Left cardiac atrium (tissue), 4 donors: ENCODE data around the gene XRCC6. TPM values are rescaled to one million over a fixed set of nuclear protein-coding genes. Genes with fewer than 3 reads are reported as not detected.
"Not testable (repeated sequence)": the region's sequence is repeated elsewhere in the genome, so short reads cannot be mapped to it uniquely, and the experiment has no call there.

Experiments
- ATAC-seq, 2 donors: fragments of 200-7000 bp; cut with Tn5 transposase; one replicate each; pipeline ENCODE4 v1.9.1; 2020; ENCODE audit warnings: mild to moderate bottlenecking in 2 of 2, moderate library complexity in 2 of 2
- DNase-seq: peaks from one replicate; pipeline ENCODE4 v3.0.0-alpha.2; 2020
- intact Hi-C, 2 donors: fragments of 100-400 bp; cut with DNase I; formaldehyde crosslinking; loops; one replicate each; pipeline versions ENCODE4 v1.14.1 to v1.15.1; 2022 to 2023
- total RNA-seq, 2 donors: library from RNA; stranded (reverse); fragmentation: NEBNext Ultra II Directional; extraction: Animal tissue kit (Norgen Biotek cat#: 25700); gene quantifications; one replicate each; pipeline ENCODE4 v1.2.1, GENCODE V29; 2021
- donor health status: DM: no; HTN: yes; CAD: no.
- donor health status: DM: no; HTN: yes; CAD: no; lungs with severe emphysema.
- donor health status: DM: yes; HTN: yes; CAD: no.
- donor health status: Dilated cardiomyopathy.

XRCC6 gene
- total RNA-seq, 2 donors from 2014 or later, result 141 to 169 TPM

DNA sequence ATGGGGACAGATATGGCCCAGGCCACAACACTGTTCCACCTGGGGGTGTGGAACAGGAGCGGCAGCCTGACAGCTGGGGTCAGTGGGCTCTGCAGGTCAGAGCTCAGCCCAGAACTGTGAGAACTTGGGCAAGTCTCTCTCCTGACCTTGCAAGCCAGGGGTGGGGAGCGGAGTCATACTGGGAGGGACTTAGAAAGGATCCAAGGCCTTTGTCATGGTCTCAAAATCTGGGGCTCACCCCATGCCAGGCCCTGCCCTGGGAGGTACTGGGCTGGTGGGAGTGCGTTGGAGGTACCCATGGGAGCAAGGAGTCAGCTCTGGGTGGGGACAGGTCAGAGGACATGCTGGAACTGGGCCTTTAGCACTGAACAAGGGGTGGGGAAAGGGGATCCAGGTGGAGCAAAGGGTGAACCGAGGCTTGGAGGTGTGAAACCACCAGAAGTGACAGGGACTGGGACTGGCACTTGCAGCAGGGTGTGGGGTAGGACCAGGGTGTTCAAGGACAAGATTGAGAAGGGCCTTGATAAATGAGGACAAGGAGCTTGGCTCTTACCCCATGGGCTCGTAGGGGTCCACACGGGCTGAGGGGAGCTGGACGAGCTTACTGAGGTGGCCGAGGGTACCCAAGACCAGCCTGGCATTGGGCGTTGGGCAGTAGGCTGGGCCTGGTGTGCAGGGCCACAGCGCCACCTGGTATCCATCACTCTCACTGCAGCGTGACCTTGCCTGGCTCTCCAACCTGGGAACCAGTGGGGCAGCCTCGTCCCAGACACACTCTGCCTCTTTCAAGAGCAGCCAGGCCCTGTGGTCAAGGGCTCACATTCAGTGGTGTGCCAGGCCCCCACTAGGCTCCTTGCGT lies 24.1 kb upstream of the XRCC6 start:
- intact Hi-C loops, result no loop called here
- peak; percentile 57 for DNase-seq
- peak; percentile 87 to 89 for ATAC-seq

DNA sequence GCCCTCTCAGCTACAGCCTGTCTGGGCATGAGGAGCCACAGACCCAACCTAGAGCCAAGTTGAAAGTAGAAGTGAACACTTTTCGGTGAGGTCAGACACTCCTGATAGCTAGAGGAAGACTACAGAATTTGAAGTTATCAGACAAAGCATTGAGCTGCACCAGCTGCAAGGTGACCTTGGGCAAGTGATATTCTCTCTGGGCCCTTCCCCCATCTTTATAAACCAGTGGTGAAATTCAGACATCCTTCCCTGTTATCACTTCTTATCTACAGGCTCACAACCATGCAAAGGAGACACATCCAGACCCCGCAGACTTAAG lies 23.5 kb upstream of the XRCC6 start:
- intact Hi-C loops, result no loop called here
- ATAC-seq (no peak), DNase-seq (no peak)

DNA sequence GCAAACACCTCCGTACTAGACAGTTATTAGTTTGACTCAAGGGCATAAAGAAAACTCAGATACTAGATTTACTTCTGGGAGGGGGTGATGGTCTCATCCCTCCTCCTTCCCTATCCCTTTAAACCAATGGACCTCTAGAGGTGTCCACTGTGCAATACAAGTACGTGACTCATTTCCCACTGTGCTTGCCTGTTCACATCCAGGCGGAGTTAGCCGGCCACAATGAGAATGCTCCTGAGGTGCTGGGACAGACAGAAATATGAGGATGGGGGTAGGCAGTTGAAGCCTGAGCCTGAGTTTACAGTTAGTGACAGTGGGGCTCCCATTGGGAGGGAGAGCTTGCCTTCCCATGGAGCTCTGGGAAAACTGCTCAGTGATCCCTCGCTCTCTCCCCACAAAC lies 23.0 kb upstream of the XRCC6 start:
- intact Hi-C loops, result no loop called here
- ATAC-seq, result peak in 1 of 2 donors; percentile 64

DNA sequence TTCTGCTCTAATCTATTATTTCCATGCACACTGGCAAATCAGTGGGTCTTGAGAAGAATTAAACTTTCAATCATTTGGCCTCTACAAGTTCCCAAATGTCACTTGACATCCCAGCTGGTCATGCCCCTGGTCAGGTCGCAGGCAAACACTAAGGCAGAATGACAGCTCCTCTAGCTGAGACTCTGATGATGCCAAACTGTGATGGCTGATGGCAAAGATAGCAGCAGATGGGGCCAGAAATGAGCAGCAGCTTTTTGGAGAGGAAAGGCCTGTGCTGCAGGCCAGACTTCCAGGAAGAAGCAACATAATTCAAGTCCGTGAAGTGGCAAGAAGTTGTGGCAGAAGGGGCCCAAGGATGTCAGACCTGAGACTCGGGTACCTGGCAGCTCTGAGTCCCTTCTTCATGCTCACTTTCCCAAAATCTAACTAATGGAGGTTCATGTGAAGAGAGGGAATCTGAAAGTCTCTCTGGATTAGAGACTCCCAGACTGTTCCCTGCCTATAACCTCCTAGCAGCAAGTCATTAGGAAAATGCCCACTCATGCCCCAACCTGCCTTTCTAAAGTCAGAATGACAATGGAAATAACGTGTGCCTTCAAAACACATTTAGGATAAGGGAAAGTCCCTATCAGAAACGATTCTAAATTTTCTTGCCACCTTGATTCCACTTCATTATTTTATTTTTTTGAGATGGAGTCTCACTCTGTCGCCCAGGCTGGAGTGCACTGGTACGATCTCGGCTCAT lies 22.0 kb upstream of the XRCC6 start:
- DNase-seq, result no peak
- ATAC-seq, result no peak
- intact Hi-C loops, result no loop called here

More for the DNA sequence above, 23.0 kb upstream of the XRCC6 start:
- DNase-seq, result no peak

DNA sequence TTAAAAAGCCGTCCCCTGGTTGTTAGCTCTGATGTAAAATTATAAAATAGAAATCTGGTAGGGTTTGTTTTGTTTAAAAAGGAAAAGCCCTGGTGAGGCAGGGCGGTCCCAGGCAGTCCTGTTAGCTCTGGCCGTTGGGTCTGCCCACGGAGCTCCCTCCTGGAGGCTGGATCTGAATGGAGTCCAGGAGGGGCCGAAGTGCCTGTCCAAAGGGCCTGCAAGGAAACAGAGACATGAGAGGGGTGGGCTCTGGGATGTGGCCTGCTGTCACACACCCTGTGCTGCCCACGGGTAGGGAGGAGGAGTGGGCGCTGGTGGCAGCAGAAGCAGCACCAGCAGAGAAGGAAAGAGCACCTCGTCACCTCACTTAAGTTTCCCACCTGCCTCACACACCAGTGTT lies 20.1 kb upstream of the XRCC6 start:
- ATAC-seq (no peak), DNase-seq (no peak)
- intact Hi-C loops, result no loop called here

DNA sequence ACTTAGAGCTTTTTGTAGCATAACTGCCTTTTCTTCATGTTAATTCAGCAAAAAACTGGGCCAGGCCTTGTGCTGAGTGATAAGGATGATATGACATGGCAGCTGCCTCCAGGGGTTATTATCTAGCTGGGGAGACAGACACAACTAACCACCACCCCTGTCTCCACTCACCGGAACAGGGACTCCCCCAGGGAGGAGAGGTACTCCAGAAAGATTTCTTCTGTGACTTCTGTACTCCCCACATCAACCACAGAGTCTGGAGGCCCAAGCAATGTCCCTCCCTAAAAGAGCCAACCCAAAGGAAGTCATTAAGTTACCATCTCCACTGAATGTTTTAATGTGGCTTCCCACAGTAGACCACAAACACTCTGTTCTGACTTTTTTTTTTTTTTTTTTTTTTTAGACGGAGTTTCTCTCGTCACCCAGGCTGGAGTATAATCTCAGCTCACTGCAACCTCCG lies 17.2 kb upstream of the XRCC6 start:
- no peak for ATAC-seq
- intact Hi-C loops, result no loop called here

DNA sequence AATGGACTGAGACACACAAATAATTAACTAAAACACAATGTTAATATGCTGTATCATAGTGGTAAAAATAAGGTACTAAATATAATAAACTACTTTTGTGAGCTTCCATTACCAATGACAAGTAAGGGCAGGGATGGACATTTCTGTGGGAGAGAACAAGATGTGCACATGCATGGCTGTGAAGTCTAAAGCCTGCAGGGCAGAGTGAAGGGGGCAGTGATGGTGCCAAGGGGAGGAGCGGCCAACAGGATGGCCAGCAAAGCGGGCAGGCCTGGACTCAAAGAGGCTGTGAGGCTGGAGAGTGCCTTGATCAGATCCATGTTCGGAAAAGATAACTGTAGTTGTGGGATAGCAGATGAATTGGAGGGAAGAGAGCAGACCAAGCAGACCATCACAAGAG lies 12.7 kb upstream of the XRCC6 start:
- DNase-seq (no peak), ATAC-seq (peak; percentile 76 to 83)
- intact Hi-C loops, result no loop called here

More for the DNA sequence above, 17.2 kb upstream of the XRCC6 start:
- DNase-seq, result no peak

DNA sequence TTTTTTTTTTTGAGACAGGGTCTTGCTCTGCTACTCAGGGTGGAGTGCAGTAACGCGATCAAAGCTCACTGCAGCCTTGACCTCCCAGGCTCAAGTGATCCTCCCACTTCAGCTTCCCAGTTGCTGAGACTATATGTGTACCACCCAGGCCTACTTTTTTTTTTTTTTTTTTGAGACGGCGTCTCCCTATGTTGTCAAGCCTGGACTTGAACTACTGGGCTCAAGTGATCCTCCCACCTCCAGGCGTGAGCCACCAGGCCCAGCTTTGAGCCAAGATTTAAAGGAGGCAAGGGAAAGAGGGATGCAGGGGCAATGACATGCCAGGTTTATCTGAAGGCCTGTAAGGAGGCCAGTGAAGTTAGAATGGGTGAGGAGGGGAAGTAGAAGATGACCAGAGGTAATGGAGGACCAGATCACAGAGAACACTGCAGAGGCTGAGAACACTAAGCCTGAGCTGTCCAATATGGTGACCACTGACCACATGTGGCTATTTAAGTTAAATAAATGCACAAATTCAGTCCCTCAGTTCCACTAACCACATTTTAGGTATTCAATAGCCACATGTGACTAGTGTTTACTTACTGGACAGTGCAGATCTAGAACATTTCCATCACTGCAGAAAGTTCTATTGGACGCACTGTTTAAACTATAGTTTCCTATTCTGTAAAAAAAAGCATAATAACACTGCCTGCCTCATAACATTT lies 8.3 kb upstream of the XRCC6 start:
- ATAC-seq, result no peak
- intact Hi-C loops, result no loop called here
- no peak for DNase-seq

DNA sequence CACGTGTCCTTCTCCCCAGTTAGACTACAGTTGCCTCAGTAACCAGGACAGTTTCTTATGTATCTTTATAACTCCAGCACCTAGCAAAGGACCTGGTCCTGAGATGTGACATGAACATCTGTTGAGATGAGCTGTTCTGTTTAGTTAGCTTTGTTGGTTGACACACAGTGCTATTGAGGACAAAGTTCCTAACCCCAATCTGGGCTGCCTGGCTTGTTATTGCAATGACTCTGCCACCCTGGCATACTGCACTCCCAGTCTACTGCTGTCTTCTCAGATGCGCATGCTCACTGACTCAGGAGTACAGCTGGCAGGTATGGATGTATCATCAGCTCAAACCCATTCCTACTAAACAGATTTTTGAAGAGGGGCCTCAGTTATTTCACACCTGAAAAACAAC lies 7.6 kb upstream of the XRCC6 start:
- no peak for ATAC-seq
- intact Hi-C loops, result no loop called here
- no peak for DNase-seq

DNA sequence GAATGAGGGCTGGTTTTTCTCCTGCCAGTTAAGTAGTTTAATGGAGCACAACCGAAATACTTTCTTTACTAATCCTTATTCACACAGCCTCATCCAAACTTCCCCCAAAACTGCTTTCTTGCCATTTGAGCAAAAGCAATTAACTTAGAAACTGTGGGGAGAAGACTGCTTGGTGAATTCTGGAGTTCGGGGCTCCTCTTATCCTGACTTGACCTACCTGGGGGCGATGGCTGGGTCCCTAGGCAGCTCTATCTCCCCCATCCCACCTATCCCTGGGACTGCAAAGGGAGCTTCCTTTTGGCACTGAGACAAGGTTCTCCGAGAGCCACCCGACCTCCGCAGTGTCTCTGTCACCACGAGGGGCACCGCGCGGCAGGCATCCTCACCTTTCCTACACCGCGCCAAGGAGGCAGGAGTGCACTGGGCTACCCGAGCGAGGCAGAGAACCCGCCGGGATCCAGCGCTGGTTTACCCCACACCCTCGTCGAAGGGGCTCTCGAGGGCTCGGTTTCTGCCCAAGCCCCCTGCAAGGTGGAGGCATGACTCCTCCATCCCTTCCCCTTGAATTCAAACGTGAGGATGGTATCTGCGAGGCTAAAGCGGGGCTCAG lies 1.0 kb upstream of the XRCC6 start:
- ATAC-seq, result peak; percentile 23 to 31
- intact Hi-C loops, result no loop called here

DNA sequence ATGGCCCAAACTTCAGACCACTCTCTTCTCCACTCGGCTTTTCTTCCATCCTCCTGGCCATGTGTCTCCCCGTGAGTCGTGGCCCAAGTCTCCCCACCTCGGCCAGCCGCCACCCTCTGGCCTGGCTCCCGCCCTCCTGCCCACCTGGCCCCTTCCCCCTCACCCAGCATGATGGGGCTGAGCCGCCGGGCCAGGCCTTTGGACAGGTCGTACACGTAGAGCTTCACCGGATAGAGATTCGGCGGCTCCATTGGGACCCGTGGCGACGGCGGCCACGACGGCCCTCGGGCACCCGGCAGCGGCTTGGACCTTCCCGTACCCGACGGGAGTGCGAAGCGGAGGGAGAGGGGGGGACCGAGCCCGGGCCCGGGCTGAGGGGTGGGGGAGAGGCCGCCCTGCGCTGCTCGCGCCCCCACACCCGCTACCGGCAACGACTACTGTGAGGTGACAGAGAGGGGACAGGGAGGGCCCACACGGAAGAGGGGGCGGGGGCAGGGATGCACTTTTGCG lies 451 bp upstream of the XRCC6 start, which contains the start of gene DESI1:
Gene DESI1 (minus strand): TSS at position 455 of the 510 bp plus-strand sequence. CDS start 204 bp downstream, at position 251.
- DNase-seq, result no peak

More for the DNA sequence above, 1.0 kb upstream of the XRCC6 start:
- DNase-seq, result peak; percentile 38

DNA sequence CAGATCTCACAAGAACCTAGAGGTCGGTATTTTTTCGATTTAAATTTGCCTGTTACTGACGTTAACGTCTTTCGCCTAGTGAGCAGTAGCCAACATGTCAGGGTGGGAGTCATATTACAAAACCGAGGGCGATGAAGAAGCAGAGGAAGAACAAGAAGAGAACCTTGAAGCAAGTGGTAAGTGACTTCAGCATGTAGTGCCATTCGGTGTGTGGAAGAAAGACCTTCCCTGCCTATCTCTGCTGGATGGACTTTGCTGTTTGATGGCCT lies 750 bp downstream of the XRCC6 start:
- DNase-seq (no peak), ATAC-seq (no peak)
- intact Hi-C loops, result no loop called here

More for the DNA sequence above, 451 bp upstream of the XRCC6 start, which contains the start of gene DESI1:
- intact Hi-C loops, result no loop called here
- ATAC-seq, result peak; percentile 16 to 48

DNA sequence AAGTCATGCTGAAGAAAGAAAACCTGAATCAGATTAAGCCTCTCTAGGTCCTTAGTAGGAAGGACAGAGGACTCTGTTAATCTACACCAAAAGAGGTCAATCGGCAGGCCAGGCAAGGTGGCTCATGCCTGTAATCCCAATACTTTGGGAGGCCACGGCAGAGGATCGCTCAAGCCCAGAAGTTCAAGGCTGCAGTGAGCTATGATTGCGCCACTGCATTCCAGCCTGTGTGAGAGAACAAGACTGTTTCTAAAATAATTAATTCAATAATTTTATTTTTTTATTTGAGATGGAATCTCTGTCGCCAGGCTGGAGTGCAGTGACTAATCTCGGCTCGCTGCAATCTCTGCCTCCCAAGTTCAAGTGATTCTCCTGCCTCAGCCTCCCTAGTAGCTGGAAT lies 4.5 kb downstream of the XRCC6 start:
- intact Hi-C loops, result no loop called here
- no peak for ATAC-seq

DNA sequence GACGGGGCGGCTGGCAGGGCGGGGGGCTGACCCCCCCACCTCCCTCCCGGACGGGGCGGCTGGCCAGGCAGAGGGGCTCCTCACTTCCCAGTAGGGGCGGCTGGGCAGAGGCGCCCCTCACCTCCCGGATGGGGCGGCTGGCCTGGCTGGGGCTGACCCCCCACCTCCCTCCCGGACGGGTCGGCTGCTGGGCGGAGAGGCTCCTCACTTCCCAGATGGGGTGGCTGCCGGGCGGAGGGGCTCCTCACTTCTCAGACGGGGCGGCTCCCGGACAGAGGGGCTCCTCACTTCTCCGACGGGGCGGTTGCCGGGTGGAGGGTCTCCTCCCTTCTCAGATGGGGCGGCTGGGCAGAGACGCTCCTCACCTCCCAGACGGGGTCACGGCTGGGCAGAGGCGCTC lies 10.0 kb downstream of the XRCC6 start:
- DNase-seq, intact Hi-C loops, ATAC-seq: not testable (repeated sequence)

More for the DNA sequence above, 4.5 kb downstream of the XRCC6 start:
- DNase-seq, result no peak

DNA sequence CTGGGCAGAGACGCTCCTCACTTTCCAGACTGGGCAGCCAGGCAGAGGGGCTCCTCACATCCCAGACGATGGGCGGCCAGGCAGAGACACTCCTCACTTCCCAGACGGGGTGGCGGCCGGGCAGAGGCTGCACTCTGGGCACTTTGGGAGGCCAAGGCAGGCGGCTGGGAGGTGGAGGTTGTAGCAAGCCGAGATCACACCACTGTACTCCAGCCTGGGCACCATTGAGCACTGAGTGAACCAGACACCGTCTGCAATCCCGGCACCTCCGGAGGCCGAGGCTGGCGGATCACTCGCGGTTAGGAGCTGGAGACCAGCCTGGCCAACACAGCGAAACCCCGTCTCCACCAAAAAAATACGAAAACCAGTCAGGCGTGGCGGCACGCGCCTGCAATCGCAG lies 10.5 kb downstream of the XRCC6 start:
- DNase-seq, ATAC-seq, intact Hi-C loops: not testable (repeated sequence)

DNA sequence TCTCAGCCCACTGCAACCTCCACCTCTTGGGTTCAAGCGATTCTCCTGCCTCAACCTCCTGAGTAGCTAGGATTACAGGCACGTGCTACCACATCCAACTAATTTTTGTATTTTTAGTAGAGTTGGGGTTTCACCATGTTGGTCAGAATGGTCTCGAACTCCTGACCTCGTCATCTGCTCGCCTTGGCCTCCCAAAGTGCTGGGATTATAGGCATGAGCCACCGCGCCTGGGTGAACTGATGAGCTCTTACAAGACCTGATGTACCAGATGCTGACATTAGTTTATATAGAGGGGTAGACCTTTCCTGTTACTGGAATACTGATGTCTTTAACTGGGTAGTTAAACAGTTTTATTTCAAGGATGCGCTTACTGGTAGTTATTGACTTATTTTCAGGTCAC lies 13.5 kb downstream of the XRCC6 start:
- DNase-seq, intact Hi-C loops, ATAC-seq: not testable (repeated sequence)

DNA sequence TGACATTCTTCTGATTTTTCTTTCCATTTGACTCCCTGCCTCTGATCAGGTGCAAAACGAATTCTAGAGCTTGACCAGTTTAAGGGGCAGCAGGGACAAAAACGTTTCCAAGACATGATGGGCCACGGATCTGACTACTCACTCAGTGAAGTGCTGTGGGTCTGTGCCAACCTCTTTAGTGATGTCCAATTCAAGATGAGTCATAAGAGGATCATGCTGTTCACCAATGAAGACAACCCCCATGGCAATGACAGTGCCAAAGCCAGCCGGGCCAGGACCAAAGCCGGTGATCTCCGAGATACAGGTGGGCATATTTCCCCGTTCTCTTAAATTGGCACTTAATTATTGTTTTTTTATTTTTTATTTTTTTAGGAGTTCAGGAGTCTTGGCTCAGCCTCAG lies 15.4 kb downstream of the XRCC6 start:
- DNase-seq (peak; percentile 46), ATAC-seq (peak; percentile 86)
- intact Hi-C loops, result no loop called here

DNA sequence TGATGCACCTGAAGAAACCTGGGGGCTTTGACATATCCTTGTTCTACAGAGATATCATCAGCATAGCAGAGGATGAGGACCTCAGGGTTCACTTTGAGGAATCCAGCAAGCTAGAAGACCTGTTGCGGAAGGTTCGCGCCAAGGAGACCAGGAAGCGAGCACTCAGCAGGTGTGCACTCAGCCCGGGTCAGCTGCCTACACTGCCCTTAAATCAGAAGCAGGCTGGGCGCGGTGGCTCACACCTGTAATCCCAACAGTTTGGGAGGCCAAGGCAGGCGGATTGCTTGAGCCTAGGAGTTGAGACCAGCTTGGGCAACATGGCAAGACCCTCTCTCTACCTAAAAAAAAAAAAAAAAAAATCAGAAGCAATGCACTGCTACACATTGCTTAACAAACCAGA lies 16.5 kb downstream of the XRCC6 start:
- intact Hi-C loops, DNase-seq, ATAC-seq: not testable (repeated sequence)

DNA sequence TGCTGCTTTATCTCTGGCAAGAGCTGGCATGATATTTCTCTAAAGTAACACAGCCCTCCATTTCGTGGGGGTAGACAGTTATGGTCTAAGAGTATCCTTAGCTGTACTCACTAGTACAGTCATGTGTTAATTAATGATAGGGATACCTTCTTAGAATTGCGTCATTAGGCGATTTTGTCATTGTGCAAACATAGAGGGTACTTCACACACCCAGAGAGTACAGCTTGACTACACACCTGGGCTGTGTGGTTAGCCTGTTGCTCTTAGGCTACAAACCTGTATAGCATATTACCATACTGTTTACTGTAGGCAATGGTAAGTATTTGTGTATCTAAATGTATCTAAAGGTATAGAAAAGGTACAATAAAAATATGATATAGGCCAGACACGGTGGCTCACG lies 17.0 kb downstream of the XRCC6 start:
- DNase-seq, result no peak
- no peak for ATAC-seq
- intact Hi-C loops, result no loop called here
